K562 (cell line): ENCODE measurements around the gene SLC35G6.

Experiments
- BCL6 ChIP-seq: fragments of 250-450 bp; sonication (Bioruptor Pico); IDR thresholded peaks from 2 replicates; pipeline ENCODE4 v1.4.0; 2020
- EP300 ChIP-seq: IDR thresholded peaks from 2 replicates; pipeline ENCODE4 v1.6.1; 2012; ENCODE audit warnings: low read length, improper control_type of control experiment
- EZH2 ChIP-seq: IDR thresholded peaks from 2 replicates; pipeline ENCODE4 v1.6.1; 2012; ENCODE audit warnings: low read depth, mild to moderate bottlenecking, inconsistent platforms, low read length, borderline replicate concordance
- NR3C1 ChIP-seq: sonication (generic); formaldehyde crosslinking; IDR thresholded peaks from 2 replicates; pipeline ENCODE4 v1.8.1; 2022; ENCODE audit warnings: missing genetic modification reagents
- POLR2A ChIP-seq: fragments of 450-650 bp; conservative IDR thresholded peaks from 2 replicates; pipeline ENCODE4 v1.6.1; 2016
- POLR2AphosphoS5 ChIP-seq: IDR thresholded peaks from 2 replicates; pipeline ENCODE4 v1.6.1; 2011; ENCODE audit warnings: mild to moderate bottlenecking, low read depth, low read length, moderate library complexity; ENCODE audit not compliant: control insufficient read depth, insufficient read depth
- WHSC1 ChIP-seq: IDR thresholded peaks from one replicate; pipeline ENCODE4 v1.6.1; 2012; ENCODE audit warnings: low read length, control low read depth, inconsistent platforms
- ZNF121 ChIP-seq: sonication (generic); formaldehyde crosslinking; conservative IDR thresholded peaks from 2 replicates; pipeline ENCODE4 v1.8.0; 2022; ENCODE audit warnings: missing genetic modification reagents
- TF ChIP-seq, protein P1 (sequence below), 2 experiments: fragments of 450-650 bp in 1 of 2; sonication (generic) in 1 of 2; formaldehyde crosslinking; conservative IDR thresholded peaks; 2 replicates each; pipeline versions ENCODE4 v1.4.0 to v1.8.1; 2020 to 2022; ENCODE audit warnings: mild to moderate bottlenecking in 1 of 2, missing genetic modification reagents in 1 of 2
- TF ChIP-seq, protein P2 (sequence below): sonication (generic); formaldehyde crosslinking; IDR thresholded peaks from 2 replicates; pipeline ENCODE4 v1.8.1; 2022; ENCODE audit warnings: missing genetic modification reagents
- TF ChIP-seq, protein P3 (sequence below): fragments of 250-450 bp; sonication (Bioruptor Pico); IDR thresholded peaks from 2 replicates; pipeline ENCODE4 v1.8.0; 2021; ENCODE audit warnings: mild to moderate bottlenecking, moderate library complexity
- TF ChIP-seq, protein P4 (sequence below): fragments of 450-650 bp; formaldehyde crosslinking; IDR thresholded peaks from 2 replicates; pipeline ENCODE4 v1.4.0; 2020; ENCODE audit warnings: mild to moderate bottlenecking, moderate library complexity
- TF ChIP-seq, protein P5 (sequence below), 3 experiments: IDR thresholded peaks in 2 of 3; conservative IDR thresholded peaks in 1 of 3; 2 replicates each; pipeline ENCODE4 v1.5.1; 2011 to 2012; ENCODE audit warnings: low read length in 3 of 3, mild to moderate bottlenecking in 3 of 3, control low read depth in 2 of 3, improper control_type of control experiment in 1 of 3, inconsistent platforms in 1 of 3, low read depth in 1 of 3, mixed read lengths in 1 of 3, moderate library complexity in 1 of 3; ENCODE audit not compliant: insufficient read depth in 2 of 3
- TF ChIP-seq, protein P6 (sequence below): sonication (generic); formaldehyde crosslinking; IDR thresholded peaks from 2 replicates; pipeline ENCODE4 v1.8.0; 2022; ENCODE audit warnings: missing genetic modification reagents, mild to moderate bottlenecking, borderline replicate concordance

DNA sequence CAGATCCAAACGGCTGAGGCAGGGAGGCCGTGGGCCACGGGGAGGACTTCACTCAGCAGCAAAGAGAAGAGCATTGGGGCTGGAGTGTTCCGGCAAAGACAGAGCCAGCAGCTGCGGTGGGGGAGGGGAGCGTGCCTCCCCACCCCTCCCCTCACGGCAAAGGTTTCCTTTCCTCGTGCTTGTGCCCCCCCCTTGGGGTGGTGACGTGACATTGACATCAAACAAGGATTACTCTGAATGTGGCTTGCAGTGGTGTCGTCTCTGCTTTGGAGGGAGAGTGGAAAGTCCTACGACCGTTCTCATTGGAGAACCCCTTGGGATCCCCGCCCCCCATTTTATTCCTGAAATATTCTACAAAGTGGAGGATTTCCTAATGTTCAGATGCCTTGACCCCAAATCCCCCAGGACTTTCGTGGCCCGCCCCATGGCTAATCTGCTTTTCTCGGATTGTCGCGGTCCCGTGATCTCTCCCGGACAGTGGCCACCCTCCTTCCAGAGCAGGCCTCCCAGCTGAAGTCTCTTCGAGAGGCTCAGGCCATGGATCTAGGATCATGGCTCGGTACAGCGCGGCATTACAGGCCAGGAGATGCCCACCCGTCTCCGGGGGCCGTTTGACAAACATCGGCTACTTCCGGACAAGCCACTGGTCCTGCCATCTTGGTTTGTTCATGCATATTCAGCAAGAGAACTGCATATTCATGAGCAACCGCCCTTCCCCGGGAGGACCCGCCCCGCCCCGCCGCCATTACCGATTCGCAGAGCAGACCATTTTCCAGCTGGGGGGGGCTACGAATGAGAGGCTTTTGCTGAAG, 2.2 kb downstream of the SLC35G6 start:
- TF ChIP-seq, protein P1, sequence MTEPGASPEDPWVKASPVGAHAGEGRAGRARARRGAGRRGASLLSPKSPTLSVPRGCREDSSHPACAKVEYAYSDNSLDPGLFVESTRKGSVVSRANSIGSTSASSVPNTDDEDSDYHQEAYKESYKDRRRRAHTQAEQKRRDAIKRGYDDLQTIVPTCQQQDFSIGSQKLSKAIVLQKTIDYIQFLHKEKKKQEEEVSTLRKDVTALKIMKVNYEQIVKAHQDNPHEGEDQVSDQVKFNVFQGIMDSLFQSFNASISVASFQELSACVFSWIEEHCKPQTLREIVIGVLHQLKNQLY (CRISPR knock-in tag; conservative IDR thresholded peaks at IDR 0.05), result no peak
- TF ChIP-seq, protein P2, sequence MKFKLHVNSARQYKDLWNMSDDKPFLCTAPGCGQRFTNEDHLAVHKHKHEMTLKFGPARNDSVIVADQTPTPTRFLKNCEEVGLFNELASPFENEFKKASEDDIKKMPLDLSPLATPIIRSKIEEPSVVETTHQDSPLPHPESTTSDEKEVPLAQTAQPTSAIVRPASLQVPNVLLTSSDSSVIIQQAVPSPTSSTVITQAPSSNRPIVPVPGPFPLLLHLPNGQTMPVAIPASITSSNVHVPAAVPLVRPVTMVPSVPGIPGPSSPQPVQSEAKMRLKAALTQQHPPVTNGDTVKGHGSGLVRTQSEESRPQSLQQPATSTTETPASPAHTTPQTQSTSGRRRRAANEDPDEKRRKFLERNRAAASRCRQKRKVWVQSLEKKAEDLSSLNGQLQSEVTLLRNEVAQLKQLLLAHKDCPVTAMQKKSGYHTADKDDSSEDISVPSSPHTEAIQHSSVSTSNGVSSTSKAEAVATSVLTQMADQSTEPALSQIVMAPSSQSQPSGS (CRISPR knock-in tag), result no peak
- TF ChIP-seq, protein P3, sequence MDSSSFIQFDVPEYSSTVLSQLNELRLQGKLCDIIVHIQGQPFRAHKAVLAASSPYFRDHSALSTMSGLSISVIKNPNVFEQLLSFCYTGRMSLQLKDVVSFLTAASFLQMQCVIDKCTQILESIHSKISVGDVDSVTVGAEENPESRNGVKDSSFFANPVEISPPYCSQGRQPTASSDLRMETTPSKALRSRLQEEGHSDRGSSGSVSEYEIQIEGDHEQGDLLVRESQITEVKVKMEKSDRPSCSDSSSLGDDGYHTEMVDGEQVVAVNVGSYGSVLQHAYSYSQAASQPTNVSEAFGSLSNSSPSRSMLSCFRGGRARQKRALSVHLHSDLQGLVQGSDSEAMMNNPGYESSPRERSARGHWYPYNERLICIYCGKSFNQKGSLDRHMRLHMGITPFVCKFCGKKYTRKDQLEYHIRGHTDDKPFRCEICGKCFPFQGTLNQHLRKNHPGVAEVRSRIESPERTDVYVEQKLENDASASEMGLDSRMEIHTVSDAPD (CRISPR knock-in tag), result no peak
- no peak for TF ChIP-seq ZNF121 (CRISPR knock-in tag)
- TF ChIP-seq EP300, result peak; percentile 44; the same call in 1 of the 2 replicates
- TF ChIP-seq, protein P4, sequence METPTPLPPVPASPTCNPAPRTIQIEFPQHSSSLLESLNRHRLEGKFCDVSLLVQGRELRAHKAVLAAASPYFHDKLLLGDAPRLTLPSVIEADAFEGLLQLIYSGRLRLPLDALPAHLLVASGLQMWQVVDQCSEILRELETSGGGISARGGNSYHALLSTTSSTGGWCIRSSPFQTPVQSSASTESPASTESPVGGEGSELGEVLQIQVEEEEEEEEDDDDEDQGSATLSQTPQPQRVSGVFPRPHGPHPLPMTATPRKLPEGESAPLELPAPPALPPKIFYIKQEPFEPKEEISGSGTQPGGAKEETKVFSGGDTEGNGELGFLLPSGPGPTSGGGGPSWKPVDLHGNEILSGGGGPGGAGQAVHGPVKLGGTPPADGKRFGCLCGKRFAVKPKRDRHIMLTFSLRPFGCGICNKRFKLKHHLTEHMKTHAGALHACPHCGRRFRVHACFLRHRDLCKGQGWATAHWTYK (CRISPR knock-in tag), result 0 out of 2 replicates have a peak, but pooled peaks have one; percentile 40
- TF ChIP-seq EZH2, result no peak
- TF ChIP-seq NR3C1 (CRISPR knock-in tag), result no peak
- TF ChIP-seq, protein P5, sequence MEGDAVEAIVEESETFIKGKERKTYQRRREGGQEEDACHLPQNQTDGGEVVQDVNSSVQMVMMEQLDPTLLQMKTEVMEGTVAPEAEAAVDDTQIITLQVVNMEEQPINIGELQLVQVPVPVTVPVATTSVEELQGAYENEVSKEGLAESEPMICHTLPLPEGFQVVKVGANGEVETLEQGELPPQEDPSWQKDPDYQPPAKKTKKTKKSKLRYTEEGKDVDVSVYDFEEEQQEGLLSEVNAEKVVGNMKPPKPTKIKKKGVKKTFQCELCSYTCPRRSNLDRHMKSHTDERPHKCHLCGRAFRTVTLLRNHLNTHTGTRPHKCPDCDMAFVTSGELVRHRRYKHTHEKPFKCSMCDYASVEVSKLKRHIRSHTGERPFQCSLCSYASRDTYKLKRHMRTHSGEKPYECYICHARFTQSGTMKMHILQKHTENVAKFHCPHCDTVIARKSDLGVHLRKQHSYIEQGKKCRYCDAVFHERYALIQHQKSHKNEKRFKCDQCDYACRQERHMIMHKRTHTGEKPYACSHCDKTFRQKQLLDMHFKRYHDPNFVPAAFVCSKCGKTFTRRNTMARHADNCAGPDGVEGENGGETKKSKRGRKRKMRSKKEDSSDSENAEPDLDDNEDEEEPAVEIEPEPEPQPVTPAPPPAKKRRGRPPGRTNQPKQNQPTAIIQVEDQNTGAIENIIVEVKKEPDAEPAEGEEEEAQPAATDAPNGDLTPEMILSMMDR (IDR thresholded peaks at IDR 0.05 in 2 of 3, conservative IDR thresholded peaks at IDR 0.05 in 1 of 3; ENCODE audit: insufficient read depth in 2 of 3, low read depth in 1 of 3, low read length in 3 of 3), result peak in 2 of 3 experiments; percentile 23 to 46; a peak in 3 of 6 replicates
- no peak for TF ChIP-seq WHSC1
- TF ChIP-seq POLR2AphosphoS5, result 0 out of 2 replicates have a peak, but pooled peaks have one; percentile 2
- TF ChIP-seq, protein P6, sequence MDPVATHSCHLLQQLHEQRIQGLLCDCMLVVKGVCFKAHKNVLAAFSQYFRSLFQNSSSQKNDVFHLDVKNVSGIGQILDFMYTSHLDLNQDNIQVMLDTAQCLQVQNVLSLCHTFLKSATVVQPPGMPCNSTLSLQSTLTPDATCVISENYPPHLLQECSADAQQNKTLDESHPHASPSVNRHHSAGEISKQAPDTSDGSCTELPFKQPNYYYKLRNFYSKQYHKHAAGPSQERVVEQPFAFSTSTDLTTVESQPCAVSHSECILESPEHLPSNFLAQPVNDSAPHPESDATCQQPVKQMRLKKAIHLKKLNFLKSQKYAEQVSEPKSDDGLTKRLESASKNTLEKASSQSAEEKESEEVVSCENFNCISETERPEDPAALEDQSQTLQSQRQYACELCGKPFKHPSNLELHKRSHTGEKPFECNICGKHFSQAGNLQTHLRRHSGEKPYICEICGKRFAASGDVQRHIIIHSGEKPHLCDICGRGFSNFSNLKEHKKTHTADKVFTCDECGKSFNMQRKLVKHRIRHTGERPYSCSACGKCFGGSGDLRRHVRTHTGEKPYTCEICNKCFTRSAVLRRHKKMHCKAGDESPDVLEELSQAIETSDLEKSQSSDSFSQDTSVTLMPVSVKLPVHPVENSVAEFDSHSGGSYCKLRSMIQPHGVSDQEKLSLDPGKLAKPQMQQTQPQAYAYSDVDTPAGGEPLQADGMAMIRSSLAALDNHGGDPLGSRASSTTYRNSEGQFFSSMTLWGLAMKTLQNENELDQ (CRISPR knock-in tag), result no peak
- TF ChIP-seq BCL6, result no peak
- peak; percentile 8 for TF ChIP-seq POLR2A
